SIG-M5 treated with dmso at 0.1 percent for 504 hours (cell line): ENCODE results near the gene ITGA1.
A peak's percentile ranks its signal among the peaks of the same experiment; 100 is the strongest.
"Not testable (repeated sequence)": the region's sequence is repeated elsewhere in the genome, so short reads cannot be mapped to it uniquely, and the experiment has no call there.

Experiments
- DNase-seq: peaks from one replicate; lab custom pipeline; 2025; ENCODE audit not compliant: unreplicated experiment; lab: John Stamatoyannopoulos, UW

The ITGA1 gene

DNA sequence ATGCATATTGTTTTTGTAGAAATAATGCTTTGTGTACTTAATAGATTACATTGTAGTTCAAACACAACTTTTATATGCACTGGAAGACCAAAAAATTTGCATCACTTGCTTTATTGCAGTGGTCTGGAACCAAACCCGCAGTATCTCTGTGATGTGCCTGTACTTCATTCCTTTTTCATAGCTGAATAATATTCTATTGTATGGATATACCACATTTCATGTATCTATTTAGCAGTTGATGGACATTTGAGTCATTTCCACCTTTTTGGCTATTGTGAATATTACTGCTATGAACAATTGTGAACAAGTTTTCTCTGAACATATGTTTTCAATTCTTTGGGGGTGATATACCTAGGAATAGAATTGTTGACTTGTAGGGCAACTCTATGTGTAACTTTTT, 40.1 kb downstream of the ITGA1 start:
- no peak for DNase-seq

DNA sequence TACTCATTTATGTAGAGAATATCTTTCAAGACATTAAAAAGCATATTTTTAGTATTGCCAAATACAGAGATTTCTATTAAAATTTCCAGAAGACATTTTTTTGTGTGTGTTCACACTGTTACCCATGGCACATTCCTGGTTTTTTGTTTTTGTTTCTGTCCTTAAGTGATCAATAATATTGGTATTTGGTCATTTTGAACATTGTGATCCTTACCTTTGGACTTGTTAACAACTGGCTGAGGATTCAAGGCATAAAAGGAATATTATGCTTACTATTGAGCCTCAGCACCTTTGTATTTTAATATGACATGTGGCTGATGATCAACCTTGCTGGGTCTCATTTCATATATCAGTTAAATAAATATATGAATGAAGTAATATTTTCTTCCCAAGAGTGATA, 41.9 kb downstream of the ITGA1 start:
- DNase-seq = no peak

DNA sequence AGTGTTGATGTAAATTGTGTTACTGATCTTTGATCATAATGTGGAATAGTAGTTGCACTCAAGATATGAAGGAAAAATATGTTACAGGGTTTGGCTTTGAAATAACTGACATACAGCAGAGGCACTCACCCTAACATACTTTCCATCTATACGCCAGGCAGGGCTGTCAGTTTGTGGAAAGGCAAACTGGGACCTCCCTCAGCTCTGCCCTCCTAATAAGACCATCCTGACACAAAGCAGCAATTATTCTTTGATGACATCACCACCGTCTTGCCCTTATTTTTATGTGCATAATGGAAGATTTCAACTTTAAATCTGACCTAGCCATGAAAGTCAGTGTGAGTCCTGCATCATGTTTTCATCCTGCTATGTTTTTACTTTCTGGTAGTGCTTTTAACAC, 42.9 kb downstream of the ITGA1 start:
- no peak for DNase-seq

DNA sequence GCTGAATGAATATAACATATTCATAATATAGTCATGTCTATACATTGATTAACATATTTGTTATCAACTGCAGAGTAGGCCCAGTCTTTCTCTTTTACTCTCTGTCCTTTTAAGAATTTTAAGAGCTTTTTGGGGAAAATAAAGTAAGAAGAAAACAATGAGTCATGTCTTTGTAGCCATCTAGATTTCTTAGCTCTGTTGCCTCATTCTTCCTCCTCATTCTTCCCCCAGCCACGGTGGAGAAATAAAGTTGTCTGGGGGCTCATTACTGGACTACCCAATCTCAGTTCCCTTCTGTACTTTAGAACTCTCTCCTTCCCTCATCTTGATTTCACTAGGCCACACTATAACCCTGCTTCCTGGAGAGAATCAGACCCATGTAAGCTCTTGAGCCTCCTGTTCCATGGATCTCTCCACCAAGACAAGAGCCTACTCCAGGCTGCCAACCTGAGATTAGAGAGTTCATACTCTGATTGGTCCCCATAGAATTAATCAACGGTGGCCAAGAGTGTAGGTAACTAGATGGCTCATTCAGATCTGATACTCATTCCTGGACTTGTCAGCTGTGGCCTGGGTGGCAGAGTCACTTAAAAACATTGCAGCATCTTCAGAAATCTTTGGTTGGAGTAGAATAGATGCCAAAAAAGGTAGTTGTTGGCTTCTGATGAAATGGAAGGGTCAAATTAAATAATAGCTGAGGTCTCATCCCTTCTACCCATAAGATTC, 44.2 kb downstream of the ITGA1 start:
- DNase-seq = peak; percentile 10

DNA sequence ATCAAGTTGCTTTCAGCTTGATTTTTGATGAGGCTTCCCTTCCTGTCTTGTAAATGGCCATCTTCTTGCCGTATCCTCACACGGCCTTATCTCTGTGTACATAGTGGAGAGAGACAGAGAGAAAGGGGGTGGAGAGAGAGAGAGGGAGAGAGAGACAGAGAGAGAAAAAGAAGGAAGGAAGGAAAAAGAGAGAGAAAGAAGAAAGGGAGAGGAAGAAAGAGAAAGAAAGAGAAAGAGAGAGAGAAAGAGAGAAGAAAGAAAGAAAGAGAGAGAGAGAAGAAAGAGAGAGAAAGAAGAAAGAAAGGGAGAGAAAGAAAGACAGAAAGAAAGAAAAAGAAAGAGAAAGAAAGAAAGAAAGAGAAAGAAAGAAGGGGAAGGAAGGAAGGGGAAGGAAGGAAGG, 46.6 kb downstream of the ITGA1 start:
- DNase-seq = no peak

DNA sequence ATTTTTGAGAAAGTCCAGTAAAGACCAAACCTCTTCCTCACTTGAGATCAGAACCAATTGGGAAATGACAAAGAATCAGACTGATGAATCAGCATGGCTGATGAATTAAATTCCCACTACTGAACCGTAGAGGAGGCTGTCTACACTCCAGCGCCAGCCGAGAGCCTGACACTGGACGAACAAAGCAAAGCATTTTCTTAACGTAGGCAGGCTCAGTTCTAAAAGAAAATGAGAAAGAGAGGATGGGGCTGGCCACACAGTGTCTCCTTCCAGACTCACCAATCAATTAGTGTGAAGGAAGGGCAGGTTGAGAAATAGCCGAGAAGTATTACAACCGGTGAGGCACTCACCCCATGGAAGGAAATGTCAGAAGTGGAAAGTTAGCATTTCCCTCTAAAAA, 49.4 kb downstream of the ITGA1 start:
- DNase-seq = no peak

DNA sequence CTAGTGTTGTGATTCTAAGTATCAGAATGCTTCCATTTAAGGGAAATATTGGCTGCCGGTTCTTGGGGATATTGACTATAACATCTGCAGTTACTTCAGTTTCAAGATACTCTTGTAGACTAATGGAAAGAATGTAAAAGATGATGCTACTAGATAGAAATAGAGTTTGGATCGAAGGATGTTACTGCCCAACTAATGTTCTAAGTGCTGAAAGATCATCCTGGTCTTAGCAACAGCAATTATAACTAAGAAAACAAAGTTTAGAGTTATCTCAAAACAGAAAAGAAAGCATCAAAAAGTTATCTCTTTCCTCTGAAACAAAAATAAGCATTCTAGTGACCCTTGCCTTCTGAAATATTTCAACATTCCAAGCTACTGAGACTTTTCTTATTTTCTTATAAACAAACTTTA, 49.9 kb downstream of the ITGA1 start:
- DNase-seq = no peak

DNA sequence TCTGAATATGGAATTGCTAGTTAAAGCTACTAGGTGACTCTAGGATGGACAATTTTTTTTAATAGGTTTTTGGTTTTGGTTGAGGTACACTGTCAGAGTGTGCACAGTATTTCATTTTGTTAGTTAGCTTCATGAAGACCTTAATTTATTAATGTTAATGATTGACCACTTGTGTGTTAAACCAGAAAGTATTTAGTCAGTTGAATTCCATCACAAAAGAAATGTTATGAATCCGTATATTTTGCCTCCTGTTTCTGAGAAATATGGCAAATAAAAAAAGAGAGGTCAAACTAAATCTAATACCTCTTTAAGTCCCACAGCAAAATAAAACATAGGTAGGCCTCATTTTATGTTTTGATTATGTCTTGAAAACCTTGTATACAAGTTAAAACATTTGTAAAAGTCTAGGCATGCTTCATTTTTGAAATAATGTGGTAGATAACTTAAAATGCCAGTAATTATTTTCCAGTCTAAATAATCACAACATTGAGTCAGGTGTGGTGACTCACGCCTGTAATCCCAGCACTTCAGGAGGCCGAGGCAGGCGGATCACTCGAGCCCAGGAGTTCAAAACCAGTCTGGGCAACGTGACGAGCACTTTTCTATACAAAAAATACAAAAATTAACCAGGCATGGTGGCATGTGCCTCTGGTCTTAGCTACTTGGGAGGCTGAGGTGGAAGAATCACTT, 50.8 kb downstream of the ITGA1 start:
- no peak for DNase-seq

DNA sequence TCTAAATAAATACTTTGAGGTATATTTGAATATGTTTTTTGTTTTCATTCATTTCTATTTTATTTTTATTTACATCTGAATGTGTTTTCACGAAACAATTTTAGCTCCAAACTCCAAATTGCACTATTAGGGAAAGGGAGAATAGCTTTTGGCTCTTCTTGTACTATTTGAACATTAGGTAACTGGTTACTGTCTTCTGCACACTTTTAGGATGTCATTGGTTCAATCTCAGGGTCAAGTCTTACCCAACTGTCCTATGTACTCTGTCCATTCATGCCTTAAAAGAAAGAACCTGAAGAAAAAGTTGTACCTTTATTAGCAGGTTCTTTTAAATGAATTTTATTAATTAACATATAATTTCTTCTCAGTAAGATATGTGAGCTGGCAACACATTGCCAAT, 51.6 kb downstream of the ITGA1 start:
- DNase-seq = no peak

DNA sequence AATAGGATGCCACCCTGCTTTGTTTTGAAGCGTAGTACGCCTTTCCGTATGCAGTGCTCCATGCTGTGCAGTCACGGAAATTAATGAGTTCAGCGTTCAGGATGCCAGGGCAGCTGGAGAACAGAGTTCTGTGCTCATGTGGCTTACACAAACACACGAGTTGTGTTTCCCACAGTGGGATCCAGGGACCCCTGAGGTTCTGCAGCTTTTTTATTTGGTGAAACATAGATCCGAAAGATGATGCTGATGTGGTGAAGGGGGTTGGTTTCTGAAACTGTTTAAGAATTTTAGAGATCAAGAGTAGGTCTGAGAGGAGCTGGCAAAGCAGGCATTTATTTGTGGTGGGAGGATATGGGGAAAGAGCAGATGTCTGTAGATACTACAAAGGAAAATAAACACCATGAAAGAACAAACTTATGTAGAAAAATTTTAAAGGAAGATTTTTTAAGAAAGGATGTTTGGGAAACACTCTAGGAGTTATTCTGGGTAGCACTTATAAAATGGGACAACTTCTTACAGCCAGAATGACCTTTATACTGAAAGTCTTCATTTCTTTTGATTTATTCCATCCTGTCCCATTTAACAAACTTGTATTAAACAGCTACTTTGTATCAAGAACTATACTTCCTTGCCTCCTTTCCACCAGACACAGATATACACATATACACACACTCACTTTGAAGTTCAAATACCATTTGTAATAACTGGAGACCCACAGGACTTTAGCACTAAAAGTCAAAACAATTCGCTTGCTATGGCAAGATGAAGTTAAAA, 52.7 kb downstream of the ITGA1 start:
- no peak for DNase-seq

DNA sequence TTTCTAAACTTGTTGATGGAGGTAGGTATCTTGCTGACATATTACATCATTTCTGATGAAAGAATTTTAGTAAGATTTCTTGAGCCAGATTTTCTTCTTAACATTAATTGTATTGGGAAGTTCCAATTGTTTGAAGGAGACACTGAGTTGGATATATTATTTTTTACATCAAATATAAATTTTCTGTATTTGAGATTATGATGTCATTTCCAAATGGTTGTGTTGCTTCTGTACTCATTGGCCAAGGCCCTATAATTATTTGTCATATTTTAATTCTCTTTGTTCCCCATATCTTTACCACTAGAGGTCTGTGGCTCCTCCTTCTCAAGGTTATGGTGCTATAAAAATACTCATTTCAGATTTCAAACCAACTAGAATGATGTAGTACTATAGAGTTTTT, 53.4 kb downstream of the ITGA1 start:
- DNase-seq = no peak

DNA sequence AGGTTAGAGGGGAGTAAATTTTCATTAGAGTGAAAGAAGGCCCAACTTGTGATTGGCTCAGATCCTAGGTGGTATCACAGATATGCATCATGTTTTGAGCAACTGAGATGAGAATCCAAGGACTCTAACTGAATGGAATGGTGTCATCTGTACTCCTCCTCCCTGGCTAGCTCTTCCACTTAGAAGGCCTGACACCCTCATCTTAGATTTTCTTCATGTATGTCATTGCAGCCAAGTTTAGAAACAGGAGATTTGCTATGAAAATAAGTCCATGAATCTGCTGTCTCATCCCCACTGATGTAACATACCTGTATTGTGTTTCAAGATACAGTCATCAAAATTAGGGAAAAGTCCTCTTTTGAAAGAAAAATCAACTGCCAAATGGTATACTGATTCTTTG, 54.4 kb downstream of the ITGA1 start:
- DNase-seq = no peak

DNA sequence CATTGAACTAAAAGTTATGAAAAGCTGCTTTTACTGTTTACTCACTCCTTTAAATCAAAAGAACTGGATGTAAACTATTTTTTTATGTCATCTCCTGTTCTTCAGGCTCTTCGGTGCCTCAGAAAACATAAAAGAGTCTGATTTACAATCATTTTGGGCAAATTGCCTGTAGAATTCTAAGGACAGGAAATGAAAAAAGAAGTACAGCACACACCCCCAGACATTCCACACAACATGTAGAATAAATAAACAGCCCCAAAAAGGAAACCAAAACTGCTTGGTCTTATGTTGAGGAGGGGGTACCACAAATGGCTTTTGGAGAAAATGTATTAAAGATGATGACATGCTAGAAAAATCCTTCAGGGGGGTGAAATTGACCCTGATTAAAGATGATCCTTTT, 57.2 kb downstream of the ITGA1 start:
- DNase-seq = no peak

DNA sequence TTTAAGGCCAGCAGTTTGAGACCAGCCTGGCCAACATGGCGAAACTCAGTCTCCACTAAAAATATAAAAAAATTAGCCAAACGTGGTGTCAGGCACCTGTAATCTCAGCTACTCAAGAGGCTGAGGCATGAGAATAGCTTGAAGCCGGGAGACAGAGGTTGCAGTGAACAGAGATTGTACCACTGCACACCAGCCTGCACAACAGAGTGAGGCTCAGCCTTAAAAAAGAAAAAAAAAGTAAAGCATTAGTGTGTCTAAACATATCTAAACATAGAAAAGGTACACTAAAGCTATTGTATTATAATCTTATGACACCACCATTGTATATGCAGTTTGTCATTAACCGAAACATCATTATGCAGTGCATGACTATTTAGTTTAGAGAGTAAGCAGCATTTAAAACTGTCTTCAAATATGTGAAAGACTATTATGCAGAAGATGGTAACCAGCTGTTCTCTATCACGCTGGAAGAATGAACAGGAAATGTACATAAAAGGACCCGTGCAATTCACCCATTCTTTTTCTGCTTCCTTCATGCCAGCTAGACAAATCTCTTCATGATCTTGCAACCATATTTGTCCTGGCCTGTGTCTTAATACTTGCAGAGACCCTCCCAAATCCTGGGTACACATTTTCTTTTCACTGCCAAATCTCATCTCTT, 58.6 kb downstream of the ITGA1 start:
- no peak for DNase-seq

DNA sequence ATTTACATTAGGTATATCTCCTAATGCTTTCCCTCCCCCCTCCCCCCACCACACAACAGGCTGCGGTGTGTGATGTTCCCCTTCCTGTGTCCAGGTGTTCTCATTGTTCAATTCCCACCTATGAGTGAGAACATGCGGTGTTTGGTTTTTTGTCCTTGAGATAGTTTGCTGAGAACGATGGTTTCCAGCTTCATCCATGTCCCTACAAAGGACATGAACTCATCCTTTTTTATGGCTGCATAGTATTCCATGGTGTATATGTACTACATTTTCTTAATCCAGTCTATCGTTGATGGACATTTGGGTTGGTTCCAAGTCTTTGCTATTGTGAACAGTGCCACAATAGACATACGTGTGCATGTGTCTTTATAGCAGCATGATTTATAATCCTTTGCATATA, 61.0 kb downstream of the ITGA1 start:
- not testable (repeated sequence) for DNase-seq

DNA sequence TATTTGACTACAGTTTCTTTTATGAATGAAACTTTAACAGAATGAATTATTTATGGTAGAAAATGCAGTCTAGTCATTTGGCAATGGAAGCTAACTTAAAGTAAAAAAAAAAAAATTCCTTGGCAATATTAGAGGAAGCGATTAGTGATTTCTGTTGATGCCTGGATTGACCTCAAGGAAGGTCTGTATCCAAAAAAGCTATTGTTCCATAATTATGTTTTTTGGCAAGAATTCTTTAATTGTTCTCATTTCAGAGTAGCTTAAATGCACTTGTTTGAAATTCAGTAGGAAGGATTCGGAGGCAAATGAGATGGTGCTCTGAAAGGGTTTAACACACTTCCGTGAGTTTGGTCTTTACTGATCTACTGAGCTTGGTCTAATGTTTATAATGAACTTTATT, 61.8 kb downstream of the ITGA1 start:
- DNase-seq = no peak

DNA sequence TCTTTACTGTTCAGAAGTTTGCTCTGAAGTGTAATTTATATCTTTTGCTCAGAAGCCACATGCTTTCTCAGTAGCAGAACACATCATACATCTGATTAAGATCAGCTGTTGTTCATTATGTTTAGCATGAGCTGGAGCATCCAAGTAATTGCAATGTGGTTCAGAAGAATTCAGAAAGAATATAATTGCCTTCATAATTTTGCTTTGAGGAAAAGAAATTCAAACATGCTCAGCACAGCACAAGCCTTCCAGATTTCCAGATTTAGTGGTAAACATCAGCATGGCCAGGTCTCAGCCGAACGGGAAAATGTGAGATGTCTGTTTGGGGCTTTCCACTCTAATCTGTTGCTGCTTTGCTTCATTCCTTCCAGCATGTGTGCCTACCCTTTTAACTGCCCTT, 65.9 kb downstream of the ITGA1 start:
- no peak for DNase-seq

DNA sequence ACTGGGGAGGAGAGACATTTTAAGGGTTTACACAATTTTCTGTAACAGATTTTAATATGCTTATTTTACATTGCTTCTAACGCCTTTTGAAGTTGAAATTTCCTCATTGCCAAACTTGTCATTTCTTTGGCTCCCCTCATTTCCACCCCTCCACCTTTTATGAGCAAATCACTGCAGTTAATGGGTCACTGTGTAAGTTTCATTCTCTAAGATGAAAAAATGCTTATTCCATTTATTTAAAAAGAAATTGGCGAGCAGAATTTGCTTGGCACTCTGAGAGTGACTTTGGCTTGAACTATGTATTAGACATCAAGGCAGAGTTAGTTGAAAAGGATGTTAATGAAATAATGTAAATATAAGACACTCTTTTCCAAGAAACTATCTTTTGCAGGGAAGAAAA, 66.6 kb downstream of the ITGA1 start:
- DNase-seq = no peak

DNA sequence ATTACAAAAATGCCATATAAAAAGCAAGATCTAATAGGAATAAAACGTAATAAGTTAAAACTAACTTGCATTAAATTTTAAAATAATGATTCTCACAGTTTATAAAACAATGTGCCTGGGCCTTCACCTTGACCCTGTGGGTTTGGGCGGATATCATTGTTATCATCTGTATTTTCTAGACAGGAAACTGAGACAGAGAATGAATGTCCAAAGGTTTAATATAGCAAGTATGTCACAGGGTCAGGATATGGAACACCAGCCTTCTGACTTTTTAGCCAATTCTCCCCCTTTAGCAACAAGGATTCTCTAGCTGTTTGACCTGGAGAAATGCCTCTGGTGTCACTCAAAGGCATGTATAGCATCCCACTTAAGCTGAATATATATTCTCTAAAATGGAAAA, 67.2 kb downstream of the ITGA1 start:
- DNase-seq = no peak

DNA sequence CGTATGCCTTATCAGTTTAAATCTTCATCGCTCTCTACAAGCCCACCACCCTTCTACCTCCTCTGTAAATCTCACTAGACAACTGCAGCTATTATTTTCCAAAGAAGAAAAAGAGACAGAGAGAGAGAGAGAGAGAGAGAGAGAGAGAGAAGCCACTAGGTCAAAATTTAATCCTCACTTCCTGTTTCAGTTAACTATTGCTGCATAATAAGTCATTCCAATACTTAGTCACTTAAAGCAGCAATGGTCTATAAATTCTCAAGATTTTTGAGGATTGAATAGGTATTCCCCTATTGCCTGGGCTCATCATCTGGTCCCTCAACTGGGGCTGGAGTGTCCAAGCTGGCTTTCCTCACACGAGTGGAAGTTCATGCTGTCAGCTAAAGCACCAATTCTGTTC, 68.8 kb downstream of the ITGA1 start:
- peak; percentile 6 for DNase-seq

DNA sequence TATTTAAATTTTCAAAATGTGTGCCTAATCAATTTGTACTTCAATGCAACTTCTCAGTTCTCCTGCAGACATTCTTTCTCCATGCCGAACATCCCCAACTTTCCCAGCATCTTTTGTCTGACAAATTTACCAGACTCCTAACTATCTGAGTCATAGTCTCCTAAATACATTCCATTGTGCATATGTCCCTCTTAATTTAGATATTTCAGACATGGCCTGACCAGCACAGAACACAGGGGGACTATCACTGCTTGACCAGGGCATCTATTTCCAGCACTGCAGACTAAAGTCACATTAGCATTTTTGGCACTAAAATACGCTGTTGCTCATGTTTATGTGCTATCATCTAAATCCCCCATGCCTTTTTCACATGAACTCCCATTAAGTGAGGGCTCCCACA, 71.9 kb downstream of the ITGA1 start:
- DNase-seq = no peak

DNA sequence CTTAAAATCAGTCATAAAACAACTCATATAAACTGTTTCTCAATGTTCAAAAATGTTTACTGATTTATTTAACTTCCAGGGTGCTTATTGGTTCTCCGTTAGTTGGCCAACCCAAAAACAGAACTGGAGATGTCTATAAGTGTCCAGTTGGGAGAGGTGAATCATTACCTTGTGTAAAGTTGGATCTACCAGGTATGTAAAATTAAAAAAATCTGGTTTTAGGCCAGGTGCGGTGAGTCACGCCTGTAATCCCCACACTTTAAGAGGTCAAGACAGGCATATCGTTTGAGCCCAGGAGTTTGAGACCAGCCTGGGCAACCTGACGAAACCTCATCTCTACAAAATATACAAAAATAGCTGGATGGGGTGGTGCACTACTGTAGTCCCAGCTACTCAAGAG, 73.7 kb downstream of the ITGA1 start:
- DNase-seq = no peak
